Activated T-helper 9 cell treated with anti-CD3 and anti-CD28 coated beads, Interleukin-2, amount 50 U/mL, for 16 hours (primary cell): ENCODE data around the gene KIF9.
"Not testable (repeated sequence)": the region's sequence is repeated elsewhere in the genome, so short reads cannot be mapped to it uniquely, and the experiment has no call there.

ENCODE experiments used
- DNase-seq: peaks from one replicate; pipeline ENCODE4 v3.0.0-alpha.2; 2020; ENCODE audit warnings: low read depth

Gene KIF9

DNA sequence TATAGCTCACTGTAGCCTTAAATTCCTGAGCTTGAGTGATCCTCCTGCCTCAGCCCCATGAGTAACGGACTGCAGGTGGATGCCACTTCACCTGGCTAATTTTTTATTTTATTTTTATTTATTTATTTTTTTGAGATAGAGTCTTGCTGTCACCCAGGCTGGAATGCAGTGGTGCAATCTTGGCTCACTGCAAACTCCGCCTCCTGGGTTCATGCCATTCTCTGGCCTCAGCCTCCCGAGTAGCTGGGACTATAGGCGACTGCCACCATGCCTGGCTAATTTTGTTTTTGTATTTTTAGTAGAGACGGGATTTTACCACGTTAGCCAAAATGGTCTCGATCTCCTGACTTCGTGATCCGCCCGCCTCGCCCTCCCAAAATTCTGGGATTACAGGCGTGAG is 102.6 kb downstream of the KIF9 start:
- DNase-seq, result not testable (repeated sequence)
